ENCODE results near the gene IRX4.

GRCh38 chr5:1918488-1919208, 35.9 kb upstream of the IRX4 start:
- no peak for TF ChIP-seq CTCF (IDR thresholded peaks at IDR 0.05 in 4 of 5, conservative IDR thresholded peaks at IDR 0.05 in 1 of 5)
- TF ChIP-seq POLR2A (IDR thresholded peaks at IDR 0.05): no peak

Measured in gastrocnemius medialis (tissue), 4 donors.